A375 (cell line): ENCODE measurements around the gene NTSR2. TPM values are rescaled to one million over a fixed set of nuclear protein-coding genes. Genes with fewer than 3 reads are reported as not detected.

Source experiments
- total RNA-seq: library from RNA; depleted of rRNA; stranded (reverse); fragments of >200 nt; shearing (Covaris generic); gene quantifications from 2 replicates; pipeline ENCODE4 v1.2.3, GENCODE V29; 2014; rRNA removed

Gene NTSR2, protein sequence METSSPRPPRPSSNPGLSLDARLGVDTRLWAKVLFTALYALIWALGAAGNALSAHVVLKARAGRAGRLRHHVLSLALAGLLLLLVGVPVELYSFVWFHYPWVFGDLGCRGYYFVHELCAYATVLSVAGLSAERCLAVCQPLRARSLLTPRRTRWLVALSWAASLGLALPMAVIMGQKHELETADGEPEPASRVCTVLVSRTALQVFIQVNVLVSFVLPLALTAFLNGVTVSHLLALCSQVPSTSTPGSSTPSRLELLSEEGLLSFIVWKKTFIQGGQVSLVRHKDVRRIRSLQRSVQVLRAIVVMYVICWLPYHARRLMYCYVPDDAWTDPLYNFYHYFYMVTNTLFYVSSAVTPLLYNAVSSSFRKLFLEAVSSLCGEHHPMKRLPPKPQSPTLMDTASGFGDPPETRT
- total RNA-seq, result not detected in 2 replicates

DNA sequence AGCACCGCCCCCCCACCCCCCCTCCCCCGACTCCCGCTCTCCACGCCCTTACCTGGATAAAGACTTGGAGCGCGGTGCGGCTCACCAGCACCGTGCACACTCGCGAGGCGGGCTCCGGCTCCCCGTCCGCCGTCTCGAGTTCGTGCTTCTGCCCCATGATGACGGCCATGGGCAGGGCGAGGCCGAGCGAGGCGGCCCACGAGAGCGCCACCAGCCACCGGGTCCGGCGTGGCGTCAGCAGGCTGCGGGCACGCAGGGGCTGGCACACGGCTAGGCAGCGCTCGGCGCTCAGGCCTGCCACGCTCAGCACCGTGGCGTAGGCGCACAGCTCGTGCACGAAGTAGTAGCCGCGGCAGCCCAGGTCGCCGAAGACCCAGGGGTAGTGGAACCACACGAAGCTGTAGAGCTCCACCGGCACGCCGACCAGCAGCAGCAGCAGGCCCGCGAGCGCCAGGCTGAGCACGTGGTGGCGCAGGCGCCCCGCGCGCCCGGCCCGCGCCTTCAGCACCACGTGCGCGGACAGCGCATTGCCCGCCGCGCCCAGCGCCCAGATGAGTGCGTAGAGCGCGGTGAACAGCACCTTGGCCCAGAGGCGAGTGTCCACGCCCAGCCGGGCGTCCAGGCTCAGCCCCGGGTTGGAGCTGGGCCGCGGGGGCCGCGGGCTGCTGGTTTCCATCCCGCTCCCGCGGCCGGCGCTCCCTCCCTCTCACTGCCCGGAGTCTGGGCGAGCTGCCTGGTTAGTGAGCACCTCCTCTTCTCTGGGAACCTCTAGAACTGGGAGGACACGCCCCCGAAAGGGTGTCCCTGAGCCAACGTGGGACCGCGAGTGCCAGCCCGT, at the start of gene NTSR2:
NTSR2 (minus strand) TSS at position 742 of the 838 bp plus-strand sequence; CDS start at position 676, 66 bp downstream.

Other genes starting within 250 kb of the NTSR2 start
- 21.9 and 26.4 TPM in 2 replicates for gene E2F6, start 204.0 kb downstream of the NTSR2 start, total RNA-seq
- 0.53 and 1.5 TPM in 2 replicates for gene GREB1, start 136.2 kb downstream of the NTSR2 start, total RNA-seq
- gene LPIN1, start 76.4 kb upstream of the NTSR2 start, total RNA-seq, result 16.6 and 23.1 TPM in 2 replicates